Activated CD8-positive, alpha-beta memory T cell treated with anti-CD3 and anti-CD28 coated beads, Interleukin-2, amount 50 U/mL, for 4 hours (primary cell): ENCODE results near the gene RTBDN.
"Not testable (repeated sequence)": the region's sequence is repeated elsewhere in the genome, so short reads cannot be mapped to it uniquely, and the experiment has no call there.

Experiments used
- DNase-seq: peaks from one replicate; pipeline ENCODE4 v3.0.0-alpha.2; 2020

The RTBDN gene

DNA sequence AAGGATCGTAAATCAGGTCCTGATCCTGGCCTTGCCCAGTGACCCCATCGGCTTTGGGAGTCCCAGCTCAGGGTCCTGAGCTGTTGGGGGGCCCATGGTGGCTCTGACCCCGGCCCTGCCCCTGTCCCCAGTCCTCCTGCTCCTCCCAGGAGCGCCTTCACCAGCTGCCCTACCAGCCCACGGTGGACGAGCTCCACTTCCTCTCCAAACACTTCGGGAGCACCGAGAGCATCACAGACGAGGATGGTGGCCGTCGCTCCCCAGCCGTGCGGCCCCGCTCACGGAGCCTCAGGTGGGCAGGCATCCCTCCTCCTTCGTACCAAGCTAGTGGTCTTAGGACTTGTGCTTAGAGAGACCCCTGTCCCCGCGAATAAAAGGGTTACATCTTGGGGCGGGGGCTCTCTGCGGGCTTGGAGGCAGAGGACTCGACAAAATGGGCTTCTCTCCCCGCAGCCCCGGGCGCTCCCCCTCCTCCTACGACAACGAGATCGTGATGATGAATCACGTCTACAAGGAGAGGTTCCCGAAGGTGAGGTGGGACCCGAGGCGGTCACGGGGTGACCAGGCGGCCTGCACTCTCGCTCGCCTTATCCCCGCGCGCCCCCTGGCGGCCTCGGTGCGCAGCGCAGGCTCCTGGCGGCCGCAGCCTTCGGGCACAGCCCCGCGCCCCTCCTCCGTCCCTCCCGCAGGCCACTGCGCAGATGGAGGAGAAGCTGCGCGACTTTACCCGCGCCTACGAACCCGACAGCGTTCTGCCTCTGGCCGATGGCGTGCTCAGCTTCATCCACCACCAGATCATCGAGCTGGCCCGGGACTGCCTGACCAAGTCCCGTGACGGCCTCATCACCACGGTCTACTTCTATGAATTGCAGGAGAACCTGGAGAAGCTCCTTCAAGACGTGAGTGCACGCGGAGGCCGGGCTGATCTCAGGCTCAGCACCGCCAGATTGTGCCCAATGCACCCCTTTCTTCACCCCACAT, 13.1 kb upstream of the RTBDN start:
- peak; percentile 87 for DNase-seq

DNA sequence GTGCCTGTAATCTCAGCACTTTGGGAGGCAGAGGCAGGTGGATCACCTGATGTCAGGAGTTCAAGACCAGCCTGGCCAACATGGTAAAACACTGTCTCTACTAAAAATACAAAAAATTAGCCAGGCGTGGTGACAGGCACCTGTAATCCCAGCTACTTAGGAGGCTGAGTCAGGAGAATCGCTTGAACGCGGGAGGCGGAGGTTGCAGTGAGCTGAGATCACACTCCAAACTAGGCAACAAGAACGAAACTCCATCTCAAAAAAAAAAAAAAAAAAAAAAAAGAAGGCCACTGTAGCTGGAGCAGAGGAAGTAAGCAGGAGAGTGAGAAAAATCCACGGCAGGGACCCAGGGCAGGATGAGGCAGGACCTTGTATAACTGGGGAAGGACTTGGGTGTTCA, 12.2 kb upstream of the RTBDN start:
- not testable (repeated sequence) for DNase-seq

DNA sequence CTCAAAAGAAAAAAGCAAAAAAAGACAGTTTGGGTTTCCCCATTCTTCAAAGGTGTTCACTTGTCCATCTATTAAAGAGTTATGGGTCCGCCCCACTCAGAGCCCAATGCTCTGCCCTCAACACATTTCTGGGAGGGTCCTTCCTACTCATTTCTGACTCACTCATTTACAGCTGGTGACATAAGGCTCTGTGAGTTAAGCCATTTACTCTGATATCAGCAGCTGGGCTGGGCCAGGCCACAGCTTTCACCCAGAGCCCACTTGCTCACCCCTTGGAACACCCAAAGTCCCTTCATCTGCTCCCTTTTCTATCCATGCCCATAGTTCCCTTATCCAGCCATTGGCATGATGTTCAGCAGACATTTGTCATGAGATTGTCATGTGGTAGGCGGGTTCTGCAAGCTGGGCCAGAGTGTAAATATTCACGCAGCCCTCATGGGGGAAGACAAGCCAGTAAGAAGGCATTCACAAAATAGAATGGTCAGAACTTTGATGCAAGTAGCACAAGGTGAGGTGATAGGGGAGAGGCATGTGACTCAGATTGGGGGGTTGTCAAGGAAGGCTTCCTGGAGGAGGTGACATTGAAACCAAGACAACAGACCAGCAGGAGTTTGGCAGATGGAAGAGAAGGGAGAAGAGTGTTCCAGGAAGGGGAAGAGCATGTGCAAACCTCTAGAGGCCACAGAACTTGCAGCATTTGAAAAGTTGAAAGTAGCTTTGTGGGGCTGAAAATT, 9.8 kb upstream of the RTBDN start:
- DNase-seq = no peak

DNA sequence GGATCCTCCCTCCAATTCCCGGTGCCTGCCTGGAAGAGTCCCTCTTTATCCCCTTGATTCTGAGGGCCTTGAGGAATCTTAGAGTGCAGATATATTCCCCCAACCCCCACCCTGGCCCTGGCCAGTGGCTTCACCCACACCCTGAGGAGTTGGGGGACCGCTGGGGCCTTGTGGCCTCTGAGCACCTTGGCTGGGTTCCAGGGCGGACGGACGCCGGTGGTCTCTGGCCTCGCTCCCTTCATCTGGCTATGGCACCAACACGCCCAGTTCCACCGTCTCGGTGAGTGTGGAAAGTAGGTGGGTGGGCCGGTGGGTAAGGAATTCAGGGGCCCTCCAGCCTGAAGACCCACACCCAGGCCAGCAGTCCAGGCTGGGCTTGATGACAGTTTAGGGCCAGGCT, 8.9 kb upstream of the RTBDN start:
- DNase-seq = no peak

DNA sequence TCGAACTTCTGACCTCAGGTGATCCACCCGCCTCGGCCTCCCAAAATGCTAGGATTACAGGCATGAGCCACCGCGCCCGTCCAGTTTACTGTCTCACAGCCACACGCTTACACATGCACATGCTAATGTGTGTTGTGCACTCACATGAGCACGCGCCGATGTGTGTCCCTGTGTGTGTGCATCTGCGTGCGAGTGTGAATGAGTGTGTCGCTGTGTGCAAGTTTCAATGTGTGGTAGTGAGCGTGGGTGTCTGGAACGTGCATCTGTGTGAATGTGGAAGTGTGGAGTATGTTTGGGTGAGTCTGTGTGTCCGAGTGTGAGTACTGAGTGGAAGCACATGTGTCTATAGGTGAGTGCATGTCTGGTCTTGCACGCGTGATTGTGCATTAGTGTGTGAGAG, 8.1 kb upstream of the RTBDN start:
- DNase-seq = no peak

DNA sequence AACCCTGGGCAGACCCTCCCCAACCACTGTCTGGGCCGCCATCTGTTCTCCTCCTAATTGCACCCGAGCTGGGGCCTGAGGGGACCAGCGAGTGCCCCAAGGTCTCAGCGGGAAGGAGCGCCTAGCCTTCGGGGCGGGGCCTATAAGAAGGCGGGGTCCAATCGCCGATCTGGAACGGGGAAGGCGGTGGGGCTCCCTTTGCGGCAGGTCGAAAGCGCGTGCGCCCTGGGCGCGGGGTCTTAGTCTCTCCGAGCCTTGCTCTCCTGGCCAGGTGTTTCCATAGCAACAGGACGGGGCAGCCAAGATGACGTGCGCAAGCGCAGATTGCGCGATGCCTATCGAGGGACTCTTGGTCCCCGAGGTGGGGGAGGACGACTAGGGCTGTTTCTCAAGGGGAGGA, 6.7 kb upstream of the RTBDN start:
- DNase-seq = no peak

DNA sequence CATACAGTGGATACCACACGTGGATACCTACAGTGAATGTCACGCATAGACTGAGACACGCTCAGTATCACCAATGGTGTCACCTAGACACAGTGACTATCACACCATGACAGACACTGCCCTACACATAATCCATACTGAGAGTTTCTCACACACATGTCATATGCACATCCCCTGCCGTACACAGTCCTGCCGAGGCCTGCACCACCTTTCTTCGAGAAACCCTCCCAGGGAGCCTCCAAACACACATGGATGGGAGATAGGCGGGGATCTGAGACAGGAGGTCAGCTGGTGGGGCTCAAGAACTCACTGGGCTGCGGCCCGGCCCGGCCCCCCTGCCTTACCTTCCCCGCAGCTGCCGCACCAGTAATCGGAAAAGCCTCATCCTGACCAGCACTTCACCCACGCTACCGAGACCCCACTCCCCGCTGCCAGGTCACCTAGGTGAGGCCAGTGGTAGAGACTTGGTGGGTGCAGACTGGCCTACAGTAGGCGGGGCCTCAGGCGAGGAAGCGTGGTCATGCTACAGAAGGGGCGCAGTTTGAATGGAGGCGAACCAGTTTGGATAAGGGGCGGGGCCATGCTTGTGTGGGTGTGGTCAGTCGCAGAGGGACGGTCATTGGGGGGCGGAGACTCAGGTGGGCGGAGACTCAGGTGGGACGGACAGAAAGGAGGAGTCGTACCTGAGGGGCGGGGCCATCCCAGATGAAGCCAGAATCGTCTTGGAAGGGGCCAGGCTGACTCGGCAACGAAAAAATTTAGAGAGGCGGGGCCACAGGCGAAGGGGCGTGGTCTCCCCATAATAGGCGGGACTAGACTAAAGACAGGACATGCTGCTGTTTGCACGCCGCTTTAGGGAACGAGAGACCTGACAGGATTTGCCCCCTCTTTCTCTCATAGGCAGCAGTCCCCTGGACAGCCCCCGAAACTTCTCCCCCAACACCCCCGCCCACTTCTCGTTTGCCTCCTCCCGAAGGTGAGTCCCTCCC, 6.0 kb upstream of the RTBDN start:
- DNase-seq = no peak

DNA sequence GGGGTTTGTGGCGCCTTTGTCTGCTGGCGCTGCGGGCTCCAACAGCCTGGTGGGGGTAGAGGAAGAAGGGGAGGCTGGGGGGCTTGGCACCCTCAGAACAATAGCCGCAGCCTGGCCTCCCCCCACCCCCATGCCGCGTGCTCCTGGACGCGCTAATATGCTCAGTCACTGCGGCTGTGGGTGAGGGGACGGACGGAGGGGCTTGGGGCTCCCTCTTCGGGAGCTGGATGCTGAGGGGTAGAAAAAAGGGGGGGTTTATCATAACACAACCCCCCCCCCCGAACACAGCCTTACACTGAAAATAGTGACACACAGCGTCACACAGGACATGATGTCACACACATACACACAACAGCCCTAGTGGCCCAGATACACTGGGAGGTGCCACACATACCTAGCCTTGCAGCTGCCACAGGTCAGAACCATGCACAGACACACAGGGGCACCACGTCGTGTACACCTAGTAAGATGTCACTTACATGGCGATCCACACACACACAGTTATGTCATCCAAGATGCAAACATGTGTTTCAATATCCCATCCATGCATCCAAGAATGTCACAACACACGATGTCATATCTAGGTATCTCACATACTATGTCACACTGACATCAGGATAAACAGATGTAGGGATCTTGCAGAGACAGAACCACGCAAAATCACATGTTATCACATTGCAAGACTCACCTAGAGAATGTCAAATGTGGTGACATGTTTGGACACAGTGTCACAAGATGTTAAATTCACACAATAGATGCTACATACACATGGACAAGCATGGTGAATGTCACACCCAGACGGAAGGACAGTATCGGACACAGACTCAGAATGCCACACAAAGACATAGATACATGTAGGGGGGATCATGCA, 4.7 kb upstream of the RTBDN start:
- DNase-seq = no peak

DNA sequence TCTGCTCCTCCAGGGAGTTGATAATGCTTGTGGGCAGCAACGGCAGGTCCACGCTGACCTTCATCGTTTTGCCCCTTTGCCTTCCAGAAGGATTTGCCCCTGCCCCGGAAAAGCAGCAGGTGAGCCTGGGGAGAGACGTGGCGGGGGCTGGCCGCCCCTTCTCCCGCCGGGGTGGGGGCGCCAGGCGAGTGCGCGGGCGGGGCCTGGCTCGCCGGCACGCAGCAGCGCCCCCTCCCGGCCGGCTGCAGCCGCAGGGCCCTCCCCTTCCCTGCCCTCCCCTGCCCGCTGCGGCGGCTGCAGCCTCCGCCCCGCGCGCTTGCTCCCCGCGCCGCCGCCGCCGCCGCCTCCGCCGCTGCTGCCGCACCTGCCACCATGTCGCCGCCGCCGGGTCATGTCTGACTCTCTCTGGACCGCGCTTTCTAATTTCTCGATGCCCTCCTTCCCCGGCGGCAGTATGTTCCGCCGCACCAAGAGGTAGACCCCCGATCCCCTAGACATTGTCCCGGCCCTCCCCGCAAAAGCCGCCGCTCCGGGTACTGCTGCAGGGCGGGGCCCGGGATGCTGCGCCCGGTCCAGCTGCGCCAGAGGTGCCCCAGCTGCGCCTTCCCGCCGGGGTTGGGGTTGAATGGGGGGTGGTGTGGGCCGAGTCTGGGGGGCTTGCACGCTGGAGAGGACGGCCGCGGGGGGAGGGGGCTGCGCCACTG, 4.0 kb upstream of the RTBDN start, which contains the start of gene MAST1:
MAST1 (plus strand) TSS at position 334 of the 704 bp plus-strand sequence; CDS start at position 392, 58 bp downstream.
- peak; percentile 41 for DNase-seq

DNA sequence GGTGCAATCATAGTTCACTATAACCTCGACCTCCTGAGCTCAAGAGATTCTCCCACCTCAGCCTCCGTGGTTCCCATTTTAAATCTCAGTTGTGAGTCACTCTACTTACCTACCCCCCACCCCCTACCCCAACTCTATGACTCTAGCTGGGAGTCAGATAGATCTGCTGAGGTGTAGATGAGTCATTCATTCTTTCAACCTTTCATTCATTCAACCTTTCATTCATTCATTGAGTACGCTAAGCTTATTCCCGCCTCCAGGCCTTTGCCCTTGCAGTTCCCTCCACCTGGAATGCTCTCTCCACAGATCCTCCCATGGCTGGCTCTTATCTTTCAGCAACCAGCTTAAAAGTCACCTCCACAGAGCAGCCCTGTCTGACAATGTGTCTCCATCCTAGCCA, 2.8 kb upstream of the RTBDN start:
- DNase-seq = no peak

DNA sequence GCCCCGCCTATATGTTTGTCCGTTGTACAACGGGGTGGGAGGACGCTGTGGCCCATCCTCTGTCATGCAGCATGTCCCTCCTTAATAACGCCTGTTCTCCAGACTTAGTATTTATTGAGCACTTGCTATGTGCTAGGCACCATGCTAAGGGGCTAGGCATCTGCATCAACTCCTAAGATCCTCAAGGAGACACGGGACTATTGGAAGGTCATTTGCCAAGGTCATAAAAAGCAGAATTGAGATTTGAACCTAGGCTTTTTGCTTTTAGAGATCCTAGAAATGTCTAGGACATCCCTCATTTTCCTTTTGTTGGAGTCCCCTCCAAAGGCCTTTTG, 2.1 kb upstream of the RTBDN start:
- no peak for DNase-seq

DNA sequence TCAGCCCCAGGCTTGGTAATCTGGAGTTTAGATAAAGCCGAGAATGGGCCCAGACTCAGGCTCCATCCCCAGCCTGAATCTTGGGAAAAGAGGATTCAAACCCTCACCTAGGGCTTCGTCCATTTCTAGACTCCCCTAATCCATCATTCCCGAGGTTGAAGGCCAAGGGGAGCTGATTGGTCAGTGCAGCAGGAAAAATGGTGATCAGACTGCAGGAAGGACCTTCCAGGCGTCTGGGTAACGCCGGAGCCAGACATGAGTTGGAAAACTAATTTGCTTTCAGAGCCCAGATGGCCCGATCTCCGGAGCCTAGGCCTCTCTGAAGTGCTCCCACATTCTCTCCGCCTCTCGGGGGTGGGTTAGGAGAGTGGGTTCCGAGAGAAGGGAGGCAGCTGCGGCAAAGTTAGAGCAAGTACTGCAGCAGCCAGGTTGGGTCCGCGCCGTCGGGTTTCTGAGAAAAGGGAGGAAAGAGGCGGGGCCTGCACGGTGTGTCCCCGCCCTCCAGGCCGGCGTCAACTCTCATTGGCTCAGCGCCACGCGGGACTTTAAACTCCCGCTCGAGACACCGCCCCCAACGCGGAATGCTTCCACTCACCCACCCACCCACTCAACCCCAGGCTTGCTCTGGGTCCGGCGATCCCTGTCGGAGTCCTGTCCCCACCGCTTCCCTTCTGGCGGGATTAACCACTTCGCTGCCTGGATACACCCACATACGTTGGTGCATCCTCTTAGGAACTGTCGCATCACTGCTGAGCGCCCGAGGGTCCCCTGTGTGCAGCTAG, 788 bp upstream of the RTBDN start:
- DNase-seq = no peak

DNA sequence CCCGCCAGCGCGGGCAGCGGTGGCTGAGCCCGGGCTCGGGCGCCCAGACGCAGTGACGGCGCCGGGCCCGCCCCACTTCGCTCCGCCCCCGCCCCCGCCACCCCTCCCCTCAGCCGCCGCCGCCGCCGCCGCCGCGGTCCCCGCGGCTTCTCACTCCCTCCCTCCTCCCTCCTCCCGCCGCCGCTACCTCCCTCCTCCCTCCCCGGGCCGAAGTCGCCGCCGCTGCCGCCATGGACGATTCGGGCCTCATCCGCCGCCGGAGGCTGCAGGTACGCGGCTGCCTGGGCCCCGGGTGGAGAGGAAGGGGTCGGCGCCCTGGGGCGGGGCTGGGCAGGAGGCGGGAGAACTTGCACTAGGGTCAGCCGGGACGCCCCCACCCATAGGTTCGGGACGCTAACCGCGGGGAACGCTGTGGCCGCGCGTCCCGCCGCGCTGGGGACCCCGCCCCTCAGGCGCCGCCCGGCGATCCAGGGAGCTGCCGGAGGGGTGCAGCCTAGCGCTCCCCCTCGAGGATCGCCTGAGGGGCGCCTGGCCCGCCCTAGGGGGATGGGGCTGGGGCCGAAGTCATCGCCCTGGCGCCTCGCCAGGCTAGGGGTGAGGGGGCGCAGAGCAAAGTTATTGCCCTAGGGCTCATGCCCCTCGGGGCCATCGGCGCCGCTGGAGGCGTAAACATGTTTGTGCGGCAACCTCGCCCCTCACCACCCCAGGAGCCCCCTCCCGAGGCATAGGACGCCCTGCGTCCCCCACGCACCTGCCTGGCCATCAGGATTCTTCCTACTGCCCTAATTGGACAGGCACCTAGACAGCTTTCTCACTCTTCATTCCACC, 427 bp downstream of the RTBDN start:
- peak; percentile 42 for DNase-seq

DNA sequence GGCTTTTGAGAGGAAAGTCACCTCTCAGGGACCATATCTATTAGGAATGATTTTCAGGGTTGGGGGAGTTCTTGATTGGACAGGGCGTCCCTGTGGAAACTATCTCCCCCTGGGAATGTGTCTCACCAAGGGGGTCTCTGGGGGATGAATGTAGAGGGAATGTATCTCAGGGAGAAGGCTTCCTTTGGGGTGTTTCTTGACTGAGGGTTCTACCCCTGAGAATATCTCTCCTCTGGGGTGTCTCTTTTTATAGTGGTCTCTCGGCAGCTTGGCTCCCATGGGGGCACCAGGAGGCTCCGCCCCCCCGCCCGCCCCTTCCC, 1.0 kb downstream of the RTBDN start:
- no peak for DNase-seq

DNA sequence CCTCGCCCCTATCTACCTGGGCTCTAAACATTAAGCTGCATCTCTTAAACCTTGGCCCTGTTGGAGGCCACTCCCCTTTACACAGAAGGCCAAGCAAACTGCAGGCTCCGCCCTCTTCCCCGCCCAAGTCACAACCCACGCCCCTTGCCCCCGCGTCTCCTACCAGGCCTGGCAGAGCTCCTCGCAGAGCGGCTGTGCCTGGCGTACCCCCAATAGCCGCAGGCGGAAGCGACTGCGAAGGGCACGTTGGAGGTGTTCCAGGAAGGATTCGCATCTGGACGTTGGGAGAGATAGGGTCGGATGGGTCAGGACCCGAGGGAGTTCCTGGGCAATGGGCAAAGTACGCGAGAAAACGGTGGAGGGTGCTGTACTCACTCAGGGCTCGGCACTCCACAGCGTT, 5.9 kb downstream of the RTBDN start:
- DNase-seq = no peak

DNA sequence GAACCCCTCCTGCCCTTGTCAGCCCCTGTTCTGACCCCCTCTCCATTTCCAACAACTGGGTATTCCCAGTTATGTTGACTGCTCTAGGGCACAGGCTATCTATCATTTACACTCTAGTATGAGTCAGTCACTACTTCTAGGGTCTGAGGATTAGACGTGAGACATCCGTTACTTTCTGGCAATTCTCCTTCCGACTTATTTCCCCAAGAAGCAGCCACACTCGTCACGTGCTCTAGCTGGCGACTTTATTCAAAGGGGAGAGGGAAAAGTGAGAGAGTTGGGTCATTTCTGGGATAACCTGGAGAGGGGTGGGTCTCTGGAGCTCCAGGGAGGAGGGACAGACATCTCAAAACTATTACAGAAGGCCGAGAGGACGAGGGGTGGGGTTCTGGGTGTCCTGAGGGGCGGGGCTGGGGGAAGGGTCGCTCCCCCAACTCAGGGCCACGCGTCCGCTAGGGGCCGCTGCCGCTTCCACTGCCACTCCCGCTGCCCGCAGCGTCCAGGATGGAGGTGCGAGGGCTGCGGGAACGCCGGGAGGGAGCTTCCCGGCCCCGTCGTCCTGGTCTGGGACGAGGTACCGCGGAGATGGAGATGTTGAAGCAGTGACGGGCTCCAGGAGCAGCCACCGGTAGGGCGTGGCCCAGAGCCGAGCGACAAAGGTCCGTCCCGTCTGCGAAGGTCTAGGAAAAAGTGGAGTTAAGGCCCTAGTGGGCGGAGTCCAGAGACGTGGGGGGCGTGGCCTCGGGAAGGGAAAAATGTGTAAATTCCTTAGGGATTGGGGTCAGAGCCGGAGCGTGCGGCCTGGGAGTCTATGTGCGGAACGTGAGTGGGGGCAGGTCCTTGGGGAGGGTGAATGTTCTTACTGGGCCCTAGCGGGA, 8.9 kb downstream of the RTBDN start:
- DNase-seq = no peak

DNA sequence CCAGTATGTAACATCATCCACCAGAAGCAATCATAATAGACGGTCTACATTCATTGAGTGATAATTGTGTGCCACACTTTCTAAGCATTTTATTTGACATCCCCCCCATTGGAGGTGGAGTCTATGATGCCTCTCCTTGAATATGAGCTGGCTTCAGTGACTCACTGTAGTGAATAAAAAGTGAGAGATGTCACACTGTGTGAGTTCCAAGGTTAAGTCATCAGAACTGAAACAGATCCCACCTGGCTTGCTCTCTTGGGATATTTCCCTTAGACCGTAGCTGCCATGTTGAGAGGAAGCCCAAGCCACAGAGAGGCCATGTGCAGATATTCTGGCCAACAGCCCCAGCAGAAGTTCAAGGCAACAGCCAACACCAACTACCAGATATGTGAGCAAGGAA, 12.6 kb downstream of the RTBDN start:
- DNase-seq = no peak

DNA sequence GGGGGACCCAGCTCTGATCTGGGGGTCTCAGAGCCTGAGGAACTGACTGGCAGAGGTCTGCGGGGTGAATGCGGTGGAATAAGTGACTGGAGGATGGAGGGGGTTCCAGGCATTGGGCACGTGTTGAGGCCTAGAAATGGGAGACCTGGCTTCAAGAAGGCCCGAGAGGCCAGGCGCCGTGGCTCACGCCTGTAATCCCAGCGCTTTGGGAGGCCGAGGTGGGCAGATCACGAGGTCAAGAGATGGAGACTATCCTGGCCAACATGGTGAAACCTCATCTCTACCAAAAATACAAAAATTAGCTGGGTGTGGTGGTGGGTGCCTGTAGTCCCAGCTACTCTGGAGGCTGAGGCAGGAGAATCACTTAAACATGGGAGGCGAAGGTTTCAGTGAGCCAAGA, 16.6 kb downstream of the RTBDN start:
- not testable (repeated sequence) for DNase-seq

DNA sequence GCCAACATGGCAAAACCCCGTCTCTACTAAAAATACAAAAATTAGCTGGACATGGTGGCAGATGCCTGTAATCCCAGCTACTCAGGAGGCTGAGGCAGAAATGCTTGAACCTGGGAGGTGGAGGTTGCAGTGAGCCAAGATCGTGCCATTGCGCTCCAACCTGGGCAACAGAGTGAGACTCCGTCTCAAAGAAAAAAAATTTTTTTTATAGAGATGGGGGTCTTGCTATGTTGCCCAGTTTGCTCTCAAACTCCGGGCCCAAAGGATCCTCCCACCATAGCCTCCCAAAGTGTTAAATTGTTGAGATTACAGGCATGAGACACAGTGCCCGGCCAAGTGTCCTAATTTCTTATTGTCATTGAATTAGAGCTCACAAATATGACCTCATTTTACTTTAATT, 17.2 kb downstream of the RTBDN start:
- not testable (repeated sequence) for DNase-seq
